ENCODE results near the gene TGFB1. TPM values are rescaled to one million over a fixed set of nuclear protein-coding genes. Genes with fewer than 3 reads are reported as not detected.
A peak's percentile ranks its signal among the peaks of the same experiment; 100 is the strongest.

Gene TGFB1
- total RNA-seq, 1 experiment from 2014 or later, result 30.1 TPM

GRCh38 chr19:41319500-41320184 lies 34.1 kb downstream of the TGFB1 start:
- Histone ChIP-seq H3K9ac (ENCODE audit: extremely low read depth, insufficient read length, low read length) (no peak overlapping the region), H3K4ac (ENCODE audit: low read depth, low read length) (no peak overlapping the region), H2AFZ (ENCODE audit: low read length) (no peak overlapping the region), H3K4me2 (ENCODE audit: insufficient read depth, insufficient read length, low read length) (no peak overlapping the region), H3K23me2 (ENCODE audit: insufficient read length, low read depth, low read length, poor library complexity, severe bottlenecking) (peaks cover under 1% of the 10 kb centered on the region), H3K56ac (ENCODE audit: insufficient read length, low read depth, low read length) (no peak overlapping the region), H2AK5ac (ENCODE audit: insufficient read length, low read length) (no peak overlapping the region), H4K20me1 (ENCODE audit: control insufficient read depth, insufficient read depth, insufficient read length) (no peaks in the 10 kb centered on the region), H3K14ac (ENCODE audit: insufficient read depth, low read length) (no peak overlapping the region), H3T11ph (ENCODE audit: low read length) (no peak overlapping the region), H3K27me3 (ENCODE audit: insufficient read depth, low read length) (no peaks in the 10 kb centered on the region), H3K23ac (ENCODE audit: insufficient read length, low read depth, low read length) (no peak overlapping the region), H2BK20ac (ENCODE audit: low read depth, low read length, poor library complexity, severe bottlenecking) (no peak overlapping the region), H3K4me1 (ENCODE audit: insufficient read depth, low read length) (peaks cover 5% of the 10 kb centered on the region; the same call in 1 of the 2 replicates), H2BK12ac (ENCODE audit: insufficient read length, low read depth, low read length) (no peak overlapping the region), H3K18ac (ENCODE audit: insufficient read length, low read depth, low read length) (no peak overlapping the region), H2BK15ac (ENCODE audit: low read depth, low read length) (no peak overlapping the region), H3K9me3 (ENCODE audit: control insufficient read depth, low read depth, low read length) (no peaks in the 10 kb centered on the region), H4K91ac (ENCODE audit: insufficient read length, low read depth, low read length) (no peak overlapping the region), H2BK5ac (ENCODE audit: insufficient read length, low read length) (no peak overlapping the region), H3K27ac (ENCODE audit: insufficient read length, low read depth, low read length) (no peak overlapping the region), H3K79me2 (ENCODE audit: insufficient read depth, low read length) (no peaks in the 10 kb centered on the region), H3K79me1 (ENCODE audit: insufficient read depth, low read depth, low read length, poor library complexity, severe bottlenecking) (no peaks in the 10 kb centered on the region), H4K5ac (ENCODE audit: insufficient read length, low read depth, low read length) (no peak overlapping the region), H2BK120ac (ENCODE audit: low read depth, low read length, poor library complexity, severe bottlenecking) (no peak overlapping the region), H4K8ac (replicated peaks; ENCODE audit: insufficient read length, low read depth, low read length) (no peak overlapping the region)
- Mint-ChIP-seq H3K36me3 (ENCODE audit: insufficient read depth in 1 of 3, low read depth in 3 of 3) (peaks cover 25 to 65% (median 57%) of the 10 kb centered on the region in 3 experiments), H3K9me3 (no peaks in the 10 kb centered on the region; a peak in 1 of 5 replicates), H3K4me1 (peaks cover 24 to 28% of the 10 kb centered on the region in 2 experiments), H3K27ac (peak overlapping the region in 1 of 3 experiments; percentile 89; a peak in 3 of 7 replicates), H3K4me3 (no peak overlapping the region), H3K27me3 (ENCODE audit: low read depth) (no peaks in the 10 kb centered on the region)
- DNase-seq, result no peak
- WGBS (ENCODE audit: extremely low coverage, insufficient read length, low lambda C conversion rate), result no CpG with 5 or more reads among the region's 20 CpGs
- no peak for TF ChIP-seq CTCF (conservative IDR thresholded peaks at IDR 0.05)

Data from H9 (cell line).